ENCODE results near the gene GOLGA5. TPM values are rescaled to one million over a fixed set of nuclear protein-coding genes. Genes with fewer than 3 reads are reported as not detected.

The GOLGA5 gene
- total RNA-seq, 4 donors from 2014 or later = 27.0 to 34.8 (median 33.8) TPM

GRCh38 chr14:92861856-92862745 is 68.0 kb downstream of the GOLGA5 start:
- no peaks in the 10 kb centered on the region for H3K36me3 ChIP-seq
- H3K4me3 ChIP-seq = no peak overlapping the region
- H3K4me1 ChIP-seq = no peaks in the 10 kb centered on the region
- intact Hi-C loops (cut with DNase I; ENCODE audit: low total_unique reads) (no loop called here), in situ Hi-C loops (cut with MboI; ENCODE audit: low sequenced_read_pairs in 4 of 4) (no loop called here)
- TF ChIP-seq POLR2A (IDR thresholded peaks at IDR 0.05) = no peak
- DNase-seq = no peak
- ATAC-seq = no peak
- H3K9me3 ChIP-seq = no peaks in the 10 kb centered on the region
- no peak overlapping the region for H3K27ac ChIP-seq
- no peaks in the 10 kb centered on the region for H3K27me3 ChIP-seq

- no peak overlapping the region for H3K27ac ChIP-seq
- no peak for ATAC-seq
- H3K27me3 ChIP-seq = no peaks in the 10 kb centered on the region
- no peaks in the 10 kb centered on the region for H3K4me1 ChIP-seq
- DNase-seq = no peak
- no peaks in the 10 kb centered on the region for H3K9me3 ChIP-seq
- in situ Hi-C loops (cut with MboI; ENCODE audit: low sequenced_read_pairs in 4 of 4) = no loop called here
- H3K36me3 ChIP-seq = no peaks in the 10 kb centered on the region
- intact Hi-C loops (cut with DNase I; ENCODE audit: low total_unique reads) = no loop called here
- H3K4me3 ChIP-seq = no peak overlapping the region
- TF ChIP-seq, protein P1, sequence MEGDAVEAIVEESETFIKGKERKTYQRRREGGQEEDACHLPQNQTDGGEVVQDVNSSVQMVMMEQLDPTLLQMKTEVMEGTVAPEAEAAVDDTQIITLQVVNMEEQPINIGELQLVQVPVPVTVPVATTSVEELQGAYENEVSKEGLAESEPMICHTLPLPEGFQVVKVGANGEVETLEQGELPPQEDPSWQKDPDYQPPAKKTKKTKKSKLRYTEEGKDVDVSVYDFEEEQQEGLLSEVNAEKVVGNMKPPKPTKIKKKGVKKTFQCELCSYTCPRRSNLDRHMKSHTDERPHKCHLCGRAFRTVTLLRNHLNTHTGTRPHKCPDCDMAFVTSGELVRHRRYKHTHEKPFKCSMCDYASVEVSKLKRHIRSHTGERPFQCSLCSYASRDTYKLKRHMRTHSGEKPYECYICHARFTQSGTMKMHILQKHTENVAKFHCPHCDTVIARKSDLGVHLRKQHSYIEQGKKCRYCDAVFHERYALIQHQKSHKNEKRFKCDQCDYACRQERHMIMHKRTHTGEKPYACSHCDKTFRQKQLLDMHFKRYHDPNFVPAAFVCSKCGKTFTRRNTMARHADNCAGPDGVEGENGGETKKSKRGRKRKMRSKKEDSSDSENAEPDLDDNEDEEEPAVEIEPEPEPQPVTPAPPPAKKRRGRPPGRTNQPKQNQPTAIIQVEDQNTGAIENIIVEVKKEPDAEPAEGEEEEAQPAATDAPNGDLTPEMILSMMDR (IDR thresholded peaks at IDR 0.05 in 4 of 5, conservative IDR thresholded peaks at IDR 0.05 in 1 of 5) = no peak
- no peak for TF ChIP-seq POLR2A (IDR thresholded peaks at IDR 0.05)
Measured at GRCh38 chr14:92863286-92864080, 69.4 kb downstream of the GOLGA5 start.

GRCh38 chr14:92865674-92866073 is 71.6 kb downstream of the GOLGA5 start:
- intact Hi-C loops (cut with DNase I; ENCODE audit: low total_unique reads) (no loop called here), in situ Hi-C loops (cut with MboI; ENCODE audit: low sequenced_read_pairs in 4 of 4) (no loop called here)
- ATAC-seq (no peak), DNase-seq (no peak)
- TF ChIP-seq POLR2A (IDR thresholded peaks at IDR 0.05) = no peak
- TF ChIP-seq, protein P1 (IDR thresholded peaks at IDR 0.05 in 4 of 5, conservative IDR thresholded peaks at IDR 0.05 in 1 of 5) = no peak
- no peak overlapping the region for H3K4me3 ChIP-seq
- no peaks in the 10 kb centered on the region for H3K9me3 ChIP-seq
- no peak overlapping the region for H3K27ac ChIP-seq
- H3K27me3 ChIP-seq = no peaks in the 10 kb centered on the region
- H3K36me3 ChIP-seq = no peaks in the 10 kb centered on the region
- H3K4me1 ChIP-seq = no peaks in the 10 kb centered on the region

DNA sequence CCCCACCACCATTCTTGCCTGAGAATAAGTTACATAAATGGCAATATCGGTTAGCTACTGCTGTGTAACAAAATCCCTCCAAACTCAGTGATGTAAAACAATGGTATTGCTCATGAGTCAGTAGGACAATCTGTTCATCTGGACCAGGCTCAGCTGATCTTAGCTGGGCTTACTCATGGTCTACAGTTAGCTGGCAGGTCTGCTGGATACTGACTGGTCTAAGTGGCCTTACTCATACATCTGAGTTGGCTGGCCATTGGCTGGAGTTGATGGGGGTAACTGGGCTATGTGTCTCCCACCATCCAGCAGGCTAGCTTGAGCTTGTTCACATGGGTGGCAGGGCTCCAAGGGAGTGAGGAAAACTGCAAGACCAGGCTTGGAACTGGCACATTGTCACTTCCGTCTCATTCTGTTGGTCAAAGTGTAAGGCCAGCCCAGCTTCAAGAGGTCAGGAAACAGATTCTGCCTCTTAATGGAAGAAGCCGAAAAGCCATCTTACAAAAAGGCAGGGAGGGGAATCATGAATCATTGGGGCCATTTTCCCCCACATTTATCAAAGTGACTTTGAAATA is 72.2 kb downstream of the GOLGA5 start:
- no peaks in the 10 kb centered on the region for H3K27me3 ChIP-seq
- no peak for TF ChIP-seq POLR2A (IDR thresholded peaks at IDR 0.05)
- TF ChIP-seq, protein P1 (IDR thresholded peaks at IDR 0.05 in 4 of 5, conservative IDR thresholded peaks at IDR 0.05 in 1 of 5) = no peak
- ATAC-seq = no peak

More for the DNA sequence above, 72.2 kb downstream of the GOLGA5 start:
- H3K9me3 ChIP-seq = no peaks in the 10 kb centered on the region
- H3K4me1 ChIP-seq = no peaks in the 10 kb centered on the region
- intact Hi-C loops (cut with DNase I; ENCODE audit: low total_unique reads) = no loop called here
- DNase-seq = no peak
- in situ Hi-C loops (cut with MboI; ENCODE audit: low sequenced_read_pairs in 4 of 4) = no loop called here
- no peaks in the 10 kb centered on the region for H3K36me3 ChIP-seq
- H3K27ac ChIP-seq = no peak overlapping the region
- no peak overlapping the region for H3K4me3 ChIP-seq
